MM.1S (cell line): ENCODE measurements around the gene SMC6.

ENCODE experiments used
- DNase-seq: peaks from one replicate; pipeline ENCODE4 v3.0.0-alpha.2; 2015
- H2AFZ ChIP-seq: fragments of 300-600 bp; sonication (generic); 2 replicates; pipeline ENCODE4 v1.6.0; 2016; ENCODE audit warnings: antibody characterized with exemption, low read length
- H3F3A ChIP-seq: fragments of 300-600 bp; sonication (generic); 2 replicates; pipeline ENCODE4 v1.6.1; 2016; ENCODE audit warnings: mild to moderate bottlenecking, antibody characterized with exemption, low read length, moderate library complexity, mixed read lengths; ENCODE audit not compliant: insufficient read depth
- H3K27ac ChIP-seq: fragments of 300-600 bp; sonication (generic); 2 replicates; pipeline ENCODE4 v1.5.1; 2016; ENCODE audit warnings: mild to moderate bottlenecking, low read length
- H3K27me3 ChIP-seq: fragments of 300-600 bp; sonication (generic); replicated peaks from 2 replicates; pipeline ENCODE4 v1.6.0; 2016; ENCODE audit warnings: low read length; ENCODE audit not compliant: insufficient read depth
- H3K36me3 ChIP-seq: fragments of 300-600 bp; sonication (generic); replicated peaks from 2 replicates; pipeline ENCODE4 v1.6.1; 2016; ENCODE audit warnings: mild to moderate bottlenecking, low read length, mixed read lengths; ENCODE audit not compliant: insufficient read depth
- H3K4me1 ChIP-seq: fragments of 300-600 bp; sonication (generic); 2 replicates; pipeline ENCODE4 v1.6.1; 2016; ENCODE audit warnings: low read length, mixed read lengths
- H3K4me2 ChIP-seq: fragments of 300-600 bp; sonication (generic); 2 replicates; pipeline ENCODE4 v1.6.0; 2016; ENCODE audit warnings: low read depth, low read length
- H3K4me3 ChIP-seq: fragments of 300-600 bp; sonication (generic); 2 replicates; pipeline ENCODE4 v1.5.1; 2016; ENCODE audit warnings: low read length, mixed read lengths
- H3K79me2 ChIP-seq: fragments of 300-600 bp; sonication (generic); 2 replicates; pipeline ENCODE4 v1.6.1; 2016; ENCODE audit warnings: mixed run types, low read length, mixed read lengths
- H3K9ac ChIP-seq: fragments of 300-600 bp; sonication (generic); 2 replicates; pipeline ENCODE4 v1.6.1; 2016; ENCODE audit warnings: low read length, mixed read lengths
- H3K9me2 ChIP-seq: fragments of 300-600 bp; sonication (generic); replicated peaks from 2 replicates; pipeline ENCODE4 v1.6.1; 2016; ENCODE audit warnings: mild to moderate bottlenecking, low read length, mixed read lengths; ENCODE audit not compliant: insufficient read depth
- H3K9me3 ChIP-seq: fragments of 300-600 bp; sonication (generic); replicated peaks from 2 replicates; pipeline ENCODE4 v1.6.1; 2016; ENCODE audit warnings: mild to moderate bottlenecking, low read length, mixed read lengths; ENCODE audit not compliant: insufficient read depth
- H4K20me1 ChIP-seq: fragments of 300-600 bp; sonication (generic); 2 replicates; pipeline ENCODE4 v1.6.1; 2016; ENCODE audit warnings: mild to moderate bottlenecking, low read length, moderate library complexity, mixed read lengths; ENCODE audit not compliant: insufficient read depth
- EZH2 ChIP-seq: fragments of 300-600 bp; sonication (generic); optimal IDR thresholded peaks from 2 replicates; pipeline ENCODE3; 2017; ENCODE audit warnings: low read depth, mild to moderate bottlenecking, antibody characterized with exemption, low read length, mixed read lengths
- EZH2phosphoT487 ChIP-seq: fragments of 300-600 bp; sonication (generic); IDR thresholded peaks from 2 replicates; pipeline ENCODE4 v1.6.1; 2018; ENCODE audit warnings: antibody characterized with exemption, low read length
- TF ChIP-seq, protein P1 (sequence below): fragments of 300-600 bp; sonication (generic); IDR thresholded peaks from 2 replicates; pipeline ENCODE4 v1.5.1; 2016; ENCODE audit warnings: antibody characterized with exemption, low read length, mixed read lengths

Gene SMC6

DNA sequence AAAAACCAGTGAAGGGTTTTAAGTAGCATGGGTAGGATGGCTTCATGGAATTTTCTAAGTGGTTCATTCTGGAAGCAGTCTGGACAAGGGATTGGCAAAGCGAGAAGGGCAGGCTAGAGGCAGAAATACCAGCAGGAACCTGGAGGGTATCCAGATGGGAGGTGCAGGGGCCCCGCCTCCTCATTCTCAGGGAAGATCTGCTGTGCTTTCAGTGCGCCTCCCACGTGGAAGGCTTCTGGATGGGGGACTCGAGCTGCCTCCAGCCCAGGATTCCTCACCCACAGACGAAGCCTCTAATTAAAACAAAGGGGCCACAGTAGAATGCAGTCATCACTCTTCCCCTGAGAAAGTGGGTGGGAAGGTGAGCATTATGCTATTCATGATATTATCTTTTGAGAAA is 133.3 kb downstream of the SMC6 start:
- no peaks in the 10 kb centered on the region for H3K4me1 ChIP-seq
- no peak overlapping the region for H3K9ac ChIP-seq
- H3K4me2 ChIP-seq, result no peak overlapping the region
- H3K9me2 ChIP-seq, result no peaks in the 10 kb centered on the region
- no peak overlapping the region for H3K4me3 ChIP-seq
- no peaks in the 10 kb centered on the region for H3F3A ChIP-seq
- no peaks in the 10 kb centered on the region for H4K20me1 ChIP-seq
- TF ChIP-seq EZH2 (no peak), EZH2phosphoT487 (no peak)
- TF ChIP-seq, protein P1, sequence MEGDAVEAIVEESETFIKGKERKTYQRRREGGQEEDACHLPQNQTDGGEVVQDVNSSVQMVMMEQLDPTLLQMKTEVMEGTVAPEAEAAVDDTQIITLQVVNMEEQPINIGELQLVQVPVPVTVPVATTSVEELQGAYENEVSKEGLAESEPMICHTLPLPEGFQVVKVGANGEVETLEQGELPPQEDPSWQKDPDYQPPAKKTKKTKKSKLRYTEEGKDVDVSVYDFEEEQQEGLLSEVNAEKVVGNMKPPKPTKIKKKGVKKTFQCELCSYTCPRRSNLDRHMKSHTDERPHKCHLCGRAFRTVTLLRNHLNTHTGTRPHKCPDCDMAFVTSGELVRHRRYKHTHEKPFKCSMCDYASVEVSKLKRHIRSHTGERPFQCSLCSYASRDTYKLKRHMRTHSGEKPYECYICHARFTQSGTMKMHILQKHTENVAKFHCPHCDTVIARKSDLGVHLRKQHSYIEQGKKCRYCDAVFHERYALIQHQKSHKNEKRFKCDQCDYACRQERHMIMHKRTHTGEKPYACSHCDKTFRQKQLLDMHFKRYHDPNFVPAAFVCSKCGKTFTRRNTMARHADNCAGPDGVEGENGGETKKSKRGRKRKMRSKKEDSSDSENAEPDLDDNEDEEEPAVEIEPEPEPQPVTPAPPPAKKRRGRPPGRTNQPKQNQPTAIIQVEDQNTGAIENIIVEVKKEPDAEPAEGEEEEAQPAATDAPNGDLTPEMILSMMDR, result no peak
- H3K27ac ChIP-seq, result no peak overlapping the region
- H3K79me2 ChIP-seq, result no peaks in the 10 kb centered on the region
- H2AFZ ChIP-seq, result no peak overlapping the region
- DNase-seq, result no peak
- H3K27me3 ChIP-seq, result no peaks in the 10 kb centered on the region
- no peaks in the 10 kb centered on the region for H3K36me3 ChIP-seq
- H3K9me3 ChIP-seq, result no peaks in the 10 kb centered on the region

DNA sequence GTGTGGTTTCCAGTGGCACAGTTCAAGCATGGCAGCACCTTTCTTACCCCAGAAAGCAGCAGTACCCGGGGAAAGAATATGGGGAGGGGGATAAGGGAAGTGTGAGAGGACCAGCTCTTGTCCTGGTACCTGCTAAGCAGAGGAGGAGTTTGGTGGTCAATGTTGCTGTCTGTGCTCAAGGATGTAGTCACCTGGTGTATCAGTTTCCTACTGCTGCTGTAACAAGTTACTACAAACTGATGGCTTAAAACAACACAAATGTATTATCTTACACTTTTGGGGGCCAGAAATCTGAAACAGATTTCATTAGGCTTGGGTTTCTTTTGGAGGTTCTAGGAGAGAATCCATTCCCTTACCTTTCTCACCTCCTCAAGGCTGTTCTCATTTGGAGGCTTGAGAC is 135.7 kb downstream of the SMC6 start:
- Histone ChIP-seq H3K79me2 (no peaks in the 10 kb centered on the region), H3K36me3 (no peaks in the 10 kb centered on the region), H3K9me2 (no peaks in the 10 kb centered on the region), H3K4me3 (no peak overlapping the region), H3K9ac (no peak overlapping the region), H4K20me1 (no peaks in the 10 kb centered on the region), H3K27ac (no peak overlapping the region), H3K4me2 (no peak overlapping the region), H3F3A (no peaks in the 10 kb centered on the region), H2AFZ (no peak overlapping the region), H3K4me1 (no peaks in the 10 kb centered on the region), H3K27me3 (no peaks in the 10 kb centered on the region), H3K9me3 (no peaks in the 10 kb centered on the region)
- TF ChIP-seq EZH2 (no peak), EZH2phosphoT487 (no peak)
- TF ChIP-seq, protein P1, result no peak
- no peak for DNase-seq

DNA sequence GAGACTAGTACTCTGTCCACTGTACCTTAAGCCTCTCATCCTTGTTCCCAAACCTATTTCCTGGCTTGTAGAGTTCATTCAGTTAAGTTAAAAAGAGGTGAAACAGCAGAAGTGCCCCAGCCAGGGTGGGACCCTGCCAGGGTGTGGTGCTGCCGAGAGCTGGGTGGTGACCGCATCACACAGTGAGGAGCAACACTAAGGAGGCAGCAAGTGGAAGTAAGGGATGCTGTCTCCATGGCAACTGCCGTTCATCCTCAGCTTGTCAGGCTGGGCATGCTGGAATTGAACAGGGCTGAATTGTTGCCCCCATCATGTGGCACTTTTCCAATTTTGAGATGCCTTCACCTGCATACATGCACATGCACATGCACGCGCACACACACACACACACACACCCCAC is 136.1 kb downstream of the SMC6 start:
- Histone ChIP-seq H3F3A (no peaks in the 10 kb centered on the region), H3K36me3 (no peaks in the 10 kb centered on the region), H3K4me1 (no peaks in the 10 kb centered on the region), H3K9ac (no peak overlapping the region), H2AFZ (no peak overlapping the region), H3K4me2 (no peak overlapping the region), H4K20me1 (no peaks in the 10 kb centered on the region), H3K79me2 (no peaks in the 10 kb centered on the region), H3K27ac (no peak overlapping the region), H3K4me3 (no peak overlapping the region), H3K27me3 (no peaks in the 10 kb centered on the region), H3K9me3 (no peaks in the 10 kb centered on the region), H3K9me2 (no peaks in the 10 kb centered on the region)
- no peak for DNase-seq
- TF ChIP-seq, protein P1, result no peak
- no peak for TF ChIP-seq EZH2phosphoT487
- TF ChIP-seq EZH2, result no peak
